Endometrium (tissue), 2 donors: ENCODE measurements around the gene SIAH3.

Experiments used
- FAIRE-seq: peaks from 2 replicates; lab custom pipeline; 2012; peaks lifted over from hg19 to GRCh38; lab: Jason Lieb, UNC
- donor health status: control.
- donor health status: control.

Gene SIAH3

DNA sequence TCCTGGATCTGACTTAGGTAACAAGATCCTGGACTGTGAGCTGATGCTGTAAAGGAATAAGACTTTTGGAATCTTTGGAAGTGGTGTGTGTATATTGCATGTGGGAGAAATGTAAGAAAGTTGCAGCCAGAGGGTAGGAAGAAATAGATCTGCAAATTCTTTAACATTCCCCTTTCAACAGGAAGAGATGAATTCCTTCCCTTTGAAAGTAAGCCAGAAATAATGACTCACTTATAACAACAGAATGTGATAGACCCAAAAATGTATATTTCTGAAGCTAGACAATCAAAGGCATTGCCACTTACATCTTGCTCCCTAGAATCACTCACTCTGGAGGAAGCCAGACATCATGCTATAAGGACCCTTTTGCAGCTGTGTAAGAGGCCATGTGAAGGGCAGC lies 9.8 kb upstream of the SIAH3 start:
- no peak for FAIRE-seq

DNA sequence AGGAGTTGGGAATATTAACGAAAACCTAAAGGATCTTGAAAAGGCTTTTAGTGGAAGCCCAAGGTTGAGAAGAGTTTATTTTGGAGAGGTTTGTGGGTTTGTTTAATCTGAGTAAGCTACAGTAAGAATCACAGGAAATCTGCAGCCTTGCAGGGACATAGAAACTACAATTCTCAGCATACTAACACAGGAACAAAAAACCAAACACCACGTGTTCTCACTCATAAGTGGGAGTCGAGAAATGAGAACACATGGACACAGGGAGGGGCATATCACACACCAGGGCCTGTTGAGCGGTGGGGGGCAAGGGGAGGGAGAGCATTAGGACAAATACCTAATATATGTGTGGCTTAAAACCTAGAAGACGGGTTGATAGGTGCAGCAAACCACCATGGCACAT lies 8.7 kb upstream of the SIAH3 start:
- FAIRE-seq: no peak

DNA sequence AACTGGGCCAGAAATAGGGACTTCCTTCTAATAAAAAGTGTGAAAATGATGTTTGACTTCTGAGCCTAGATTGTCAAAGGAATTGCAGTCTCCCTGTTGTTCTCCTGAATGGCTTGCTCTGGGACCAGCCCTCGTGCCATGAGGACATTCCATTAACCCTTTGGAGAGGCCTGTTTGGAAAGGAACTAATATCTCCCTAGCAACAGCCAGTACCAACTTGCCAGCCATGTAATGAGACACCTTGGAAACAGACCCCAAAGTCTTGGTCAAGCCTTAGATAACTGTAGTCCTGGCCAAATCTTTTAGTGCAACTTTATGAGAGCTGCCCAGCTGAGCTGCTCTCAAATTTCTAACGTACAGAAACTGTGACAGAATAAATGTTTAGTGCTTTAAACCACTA lies 8.2 kb upstream of the SIAH3 start:
- no peak for FAIRE-seq

DNA sequence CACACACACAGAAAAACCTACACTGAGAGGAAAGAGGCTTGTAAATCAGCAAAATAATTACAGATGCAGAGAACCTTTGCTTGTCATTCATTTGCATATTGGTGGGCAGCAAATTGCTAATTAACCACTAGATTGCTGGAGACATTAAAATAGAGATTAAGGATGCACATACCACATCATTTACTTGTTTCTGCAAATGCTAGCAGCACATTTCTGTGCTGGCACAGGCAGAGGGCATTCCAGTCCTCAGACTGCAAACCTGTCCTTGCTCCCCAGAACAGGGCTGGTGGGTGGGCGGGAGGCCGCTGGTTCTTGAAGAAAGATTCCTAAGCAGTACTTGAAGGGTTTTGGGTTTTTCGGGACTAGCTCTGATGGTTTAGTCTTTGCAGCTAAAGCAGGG lies 941 bp upstream of the SIAH3 start:
- FAIRE-seq: no peak

DNA sequence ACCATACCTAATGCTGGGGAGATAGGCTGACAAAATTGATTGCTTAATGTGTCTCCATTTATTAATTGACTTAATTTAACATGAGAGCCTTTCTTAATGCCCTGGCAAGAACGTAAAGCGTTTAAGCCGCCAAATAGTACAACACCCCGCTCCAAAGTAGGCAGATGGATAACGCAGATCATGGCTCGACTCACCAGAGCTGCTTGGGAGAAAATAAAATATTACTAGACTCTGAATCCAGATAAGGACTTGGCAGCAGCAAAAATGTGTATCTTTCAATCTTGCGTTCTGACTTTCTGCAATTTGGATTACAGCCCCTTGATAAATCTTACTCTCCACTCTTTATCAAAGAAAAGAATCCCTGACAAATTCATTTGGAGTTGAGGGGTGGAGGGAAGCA lies 403 bp upstream of the SIAH3 start:
- no peak for FAIRE-seq

DNA sequence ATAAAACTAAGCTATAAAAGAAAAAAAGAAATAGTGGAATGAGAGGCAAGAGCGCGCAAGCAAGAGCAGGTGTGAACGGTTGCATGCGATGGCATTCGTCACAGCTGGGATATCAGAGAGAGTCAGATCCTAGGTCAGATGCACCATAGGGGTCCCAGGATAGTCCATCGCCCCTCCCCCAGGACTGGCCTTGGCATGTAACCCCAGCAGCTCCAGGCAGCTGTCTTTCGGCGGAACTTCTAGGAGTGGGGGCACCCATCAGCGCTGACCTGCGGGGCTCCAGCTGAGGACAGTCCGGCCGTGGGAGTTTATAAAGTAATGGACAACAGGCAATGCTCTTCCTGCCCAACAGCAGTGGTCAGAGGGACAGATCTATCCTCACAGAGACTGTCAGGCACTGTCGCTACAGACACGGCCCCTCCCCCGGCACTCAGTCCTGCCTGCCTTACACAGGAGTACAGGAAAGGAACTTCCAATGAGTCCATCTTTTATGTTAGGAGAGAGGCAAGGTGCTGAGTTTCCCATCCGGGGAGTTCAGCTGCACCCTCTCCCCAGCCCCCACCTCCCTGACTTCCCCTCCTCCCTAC lies 1.4 kb downstream of the SIAH3 start:
- FAIRE-seq: no peak

DNA sequence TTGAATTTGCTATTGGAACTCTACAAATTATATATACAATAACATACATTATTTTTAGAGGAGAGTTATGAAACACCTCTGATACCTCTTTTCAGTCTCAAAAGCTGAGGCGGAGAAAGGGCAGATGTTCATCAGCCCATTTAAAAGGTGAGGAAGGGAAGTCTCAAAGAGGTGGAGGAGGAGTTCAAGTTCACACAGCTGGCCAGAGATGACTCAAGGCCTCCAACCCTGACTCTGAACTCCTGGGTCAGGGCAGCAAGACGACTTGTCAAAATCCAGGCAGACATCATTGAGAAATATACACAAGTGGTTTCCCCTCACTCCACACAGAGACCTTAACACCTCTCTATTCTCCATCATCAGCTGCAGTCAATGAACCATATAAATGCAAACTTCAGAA lies 2.1 kb downstream of the SIAH3 start:
- no peak for FAIRE-seq

DNA sequence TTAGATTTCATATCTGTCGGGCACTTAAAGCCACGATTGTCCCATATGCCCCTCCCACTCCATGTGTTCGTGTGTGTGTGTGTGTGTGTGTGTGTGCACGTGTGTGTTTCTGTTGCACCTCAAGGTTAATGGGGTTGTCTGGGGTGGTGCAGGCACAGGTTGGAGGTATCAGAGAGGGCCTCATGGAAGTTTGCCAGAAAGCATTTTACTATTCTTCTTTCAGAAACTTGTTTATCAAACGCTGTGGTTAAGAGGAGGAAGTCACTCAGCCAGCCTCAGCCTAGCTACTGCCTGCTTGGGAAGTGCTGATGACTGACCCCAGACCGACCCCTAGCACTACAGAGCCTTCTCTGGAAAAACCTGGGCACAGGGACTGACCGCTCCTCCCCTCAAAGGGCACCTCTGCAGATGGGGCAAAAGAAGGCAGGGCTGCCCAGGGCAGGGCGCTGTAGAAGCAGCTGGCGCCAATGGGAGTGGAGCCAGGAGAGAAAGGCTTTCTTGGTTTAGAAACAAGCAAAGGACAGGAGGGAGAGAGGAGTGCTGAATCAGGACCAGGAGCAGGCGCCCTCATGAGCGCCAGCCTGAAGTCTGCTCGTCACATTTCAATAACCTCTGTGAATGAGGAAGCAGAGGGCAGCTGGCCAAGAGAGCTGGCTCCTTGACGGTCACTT lies 3.9 kb downstream of the SIAH3 start:
- no peak for FAIRE-seq

DNA sequence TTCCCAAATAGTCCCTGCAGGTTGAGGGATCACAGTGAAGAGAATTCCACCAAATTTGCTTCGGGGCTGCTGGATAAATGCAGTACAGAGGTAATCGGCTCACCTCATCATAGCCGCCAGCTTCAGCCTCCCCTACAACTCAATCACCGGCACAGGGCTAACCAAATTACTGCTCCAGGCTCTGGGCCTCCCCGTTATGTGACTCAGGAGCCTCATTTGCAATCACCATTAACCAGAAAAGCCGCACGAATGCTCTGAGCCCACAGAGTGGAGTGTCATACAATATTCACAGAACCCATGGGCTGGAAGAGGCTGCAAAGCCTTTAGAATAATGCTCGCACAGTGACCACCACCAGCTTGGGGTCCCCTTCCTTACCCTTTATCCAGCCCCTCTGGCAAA lies 4.9 kb downstream of the SIAH3 start:
- FAIRE-seq: no peak

DNA sequence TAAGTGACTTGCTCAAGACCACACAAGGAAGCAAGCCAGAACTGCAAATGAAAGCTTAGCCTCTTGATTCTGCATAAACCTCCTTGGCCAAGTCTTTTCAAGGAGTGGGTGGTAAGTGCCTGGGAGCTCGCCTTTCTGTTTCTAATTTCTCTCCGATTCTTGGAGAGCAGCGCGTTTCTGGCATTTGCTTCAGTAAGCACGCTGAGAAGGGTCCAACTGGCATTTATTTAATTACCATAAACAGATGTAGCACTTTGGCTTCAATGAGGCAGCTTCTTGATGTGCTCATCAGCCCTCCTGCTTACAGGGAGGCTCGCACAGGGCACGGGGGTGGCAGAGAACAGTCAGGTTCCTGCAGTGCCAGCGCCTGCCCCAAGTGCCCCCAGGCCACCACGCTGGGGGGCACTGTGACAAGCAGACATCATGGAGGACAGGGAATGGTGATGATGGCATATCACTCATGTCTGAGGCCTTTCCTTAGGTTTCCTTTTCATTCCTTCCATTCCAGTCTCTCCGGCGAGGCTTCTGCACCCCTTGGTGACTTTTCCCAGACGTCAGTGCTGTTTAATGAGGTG lies 13.3 kb downstream of the SIAH3 start:
- no peak for FAIRE-seq

DNA sequence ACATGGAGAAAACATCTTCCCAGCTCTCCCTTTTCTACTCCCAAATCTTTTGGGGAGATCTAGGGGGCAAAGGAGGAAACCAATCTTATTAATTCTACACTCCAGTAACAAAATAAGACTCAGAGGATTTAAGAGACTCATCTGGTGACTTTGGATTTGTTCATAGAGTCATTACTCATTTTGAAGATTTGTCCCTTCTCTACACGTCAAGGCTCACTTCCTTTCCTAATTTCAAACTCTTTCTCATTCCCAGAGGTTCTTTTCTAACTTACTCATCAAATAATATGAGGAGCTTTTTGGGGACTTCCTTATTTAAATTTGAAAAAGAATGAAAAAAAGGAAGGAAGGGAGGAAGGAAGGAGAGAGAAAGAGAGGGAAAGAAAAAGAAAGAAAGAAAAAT lies 14.4 kb downstream of the SIAH3 start:
- no peak for FAIRE-seq

DNA sequence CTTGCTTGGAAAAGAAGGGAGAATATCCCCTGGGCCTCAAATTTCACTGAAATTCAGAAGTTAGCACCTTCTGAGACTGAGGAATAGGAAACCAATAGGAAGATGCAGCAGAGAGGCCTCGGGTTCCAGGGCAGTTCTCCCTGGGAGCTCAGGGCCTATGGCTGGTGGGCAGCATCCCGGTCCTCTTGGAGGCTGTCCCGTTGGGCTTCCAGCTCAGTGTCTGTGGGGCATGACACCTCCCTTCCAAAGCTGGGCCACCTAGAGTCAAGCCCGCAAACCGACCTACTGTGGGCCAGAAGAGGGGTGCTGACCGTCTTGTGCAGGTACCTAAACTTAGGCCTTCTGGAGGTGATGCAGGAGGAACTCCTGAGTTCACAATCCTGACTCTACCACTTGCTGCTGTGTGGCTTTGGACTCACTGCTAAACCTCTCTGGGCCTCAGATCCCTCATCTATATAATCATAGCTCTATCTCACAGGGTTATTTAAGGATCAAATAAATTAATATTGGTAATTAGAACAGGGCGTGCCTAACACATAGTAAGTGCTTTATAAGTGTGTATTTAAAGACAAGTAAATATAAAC lies 17.1 kb downstream of the SIAH3 start:
- no peak for FAIRE-seq

DNA sequence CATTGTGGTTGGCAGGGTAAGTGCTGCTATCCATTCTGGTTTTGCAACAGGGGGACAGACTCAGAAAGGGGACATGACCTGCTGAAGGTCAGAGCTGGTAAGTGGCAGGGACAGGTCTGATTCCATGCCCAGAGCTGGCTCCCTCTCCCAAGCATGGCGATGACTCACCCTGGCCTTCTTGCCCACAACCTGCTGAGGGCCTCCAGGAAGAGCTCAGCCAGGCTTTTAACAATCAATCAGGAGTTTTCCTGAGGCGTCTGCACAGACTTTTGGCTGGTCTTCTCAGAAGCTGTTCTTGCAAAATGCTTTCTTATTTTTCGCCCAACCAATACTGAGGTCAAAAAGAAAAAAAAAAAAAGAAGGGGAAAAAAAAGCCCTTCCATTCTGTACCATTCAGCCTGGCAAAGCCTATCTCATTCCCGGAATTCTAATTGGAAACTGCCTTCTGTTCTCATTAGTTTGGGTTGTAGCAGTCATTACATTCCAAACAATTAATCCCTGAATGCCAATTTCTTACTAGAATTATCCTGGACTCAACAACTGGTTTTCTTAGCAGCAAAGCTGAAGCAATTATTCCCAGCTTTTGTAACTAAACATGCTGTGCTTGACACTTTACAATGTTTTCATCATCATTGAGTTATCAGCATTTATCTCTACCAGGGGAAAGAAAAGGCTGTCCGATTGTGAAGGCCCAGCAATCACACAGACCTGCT lies 17.7 kb downstream of the SIAH3 start:
- FAIRE-seq: no peak

DNA sequence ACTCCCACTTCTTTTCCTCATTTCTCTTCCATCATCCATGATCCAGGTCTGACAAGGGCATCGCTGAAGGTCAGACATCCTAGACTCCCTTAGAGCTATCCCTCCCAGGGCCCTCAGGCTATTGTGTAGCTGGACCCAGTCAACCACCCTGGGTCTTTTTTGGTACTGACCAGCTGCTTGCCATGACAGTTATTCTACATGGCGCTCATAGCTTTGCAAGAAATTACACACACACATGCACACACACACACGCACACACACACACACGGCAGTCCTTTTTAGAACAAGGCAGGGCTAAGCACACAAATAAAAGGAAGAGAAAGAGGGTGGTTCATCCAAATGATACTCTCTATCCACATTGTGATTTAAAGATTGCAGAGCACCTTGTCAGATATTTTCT lies 18.3 kb downstream of the SIAH3 start:
- no peak for FAIRE-seq

DNA sequence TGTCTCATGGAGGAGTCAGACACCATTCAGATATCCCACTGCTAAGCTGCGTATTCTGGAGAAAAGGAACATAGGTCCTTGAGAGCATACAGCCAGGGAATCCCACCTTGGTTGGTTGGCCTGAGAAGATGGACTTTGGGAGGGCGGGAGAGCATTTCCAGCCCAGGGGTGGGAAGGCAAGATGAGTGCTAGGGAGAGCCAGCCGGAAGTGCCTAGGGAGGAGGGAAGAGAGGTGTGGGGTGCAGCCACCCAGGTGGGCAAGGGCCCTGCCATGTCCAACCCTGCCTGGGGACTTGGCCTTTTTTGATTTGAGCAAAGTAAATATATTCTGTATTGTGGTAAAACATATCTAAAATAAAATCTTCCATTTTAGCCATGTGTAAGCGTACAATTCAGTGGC lies 19.7 kb downstream of the SIAH3 start:
- FAIRE-seq: no peak

DNA sequence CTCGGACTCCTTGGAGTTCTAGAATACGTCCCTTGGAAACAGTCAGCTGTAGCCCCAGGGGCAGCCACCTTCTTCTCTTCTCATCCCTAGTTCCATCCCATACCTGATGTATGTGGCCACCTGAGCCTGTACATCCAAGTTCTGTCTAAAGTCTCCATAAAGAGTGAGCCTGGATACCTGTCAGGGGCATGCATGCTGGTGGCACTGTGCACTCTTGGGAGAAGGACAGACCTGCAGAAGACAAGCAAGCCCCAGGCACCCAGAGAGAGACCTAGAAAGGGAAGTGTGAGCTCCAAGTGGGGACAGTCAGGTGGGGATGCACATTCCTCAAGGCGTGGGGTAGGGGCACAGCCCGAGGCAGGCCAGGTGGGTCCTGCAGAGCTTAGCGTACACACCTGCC lies 21.4 kb downstream of the SIAH3 start:
- no peak for FAIRE-seq

DNA sequence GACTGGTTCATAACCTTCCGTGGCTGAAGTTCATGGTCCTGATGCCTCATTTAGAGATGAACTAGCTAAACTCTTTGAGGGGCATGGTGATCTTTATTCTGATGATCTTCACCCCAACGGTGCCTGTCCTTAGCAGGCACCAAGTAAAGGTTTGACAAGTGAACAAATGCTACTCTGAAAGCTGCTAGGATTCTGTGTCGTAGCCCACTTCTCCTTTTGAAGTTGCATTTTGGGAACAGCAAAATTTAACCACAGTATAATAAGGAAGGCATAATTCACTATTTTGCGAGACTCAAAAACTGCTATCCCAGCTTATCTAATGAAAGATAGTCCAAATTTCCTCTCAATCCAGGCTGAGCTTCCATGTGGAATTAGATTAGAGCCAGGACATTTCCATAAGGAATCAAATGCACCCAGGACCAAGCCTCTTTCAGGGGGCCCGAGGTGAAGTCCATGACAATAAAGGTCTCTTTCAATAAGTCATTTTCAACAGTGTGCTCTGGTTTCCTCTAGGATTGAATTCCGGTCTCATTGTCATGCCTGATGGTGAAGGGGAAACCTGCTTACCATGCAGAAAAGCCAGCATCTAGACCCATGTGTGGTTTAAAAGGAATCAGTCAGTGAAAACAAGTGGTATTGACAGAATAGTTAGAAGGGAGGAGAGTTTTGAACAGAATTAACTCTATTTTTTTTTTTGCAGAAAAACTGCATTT lies 23.1 kb downstream of the SIAH3 start:
- FAIRE-seq: no peak

DNA sequence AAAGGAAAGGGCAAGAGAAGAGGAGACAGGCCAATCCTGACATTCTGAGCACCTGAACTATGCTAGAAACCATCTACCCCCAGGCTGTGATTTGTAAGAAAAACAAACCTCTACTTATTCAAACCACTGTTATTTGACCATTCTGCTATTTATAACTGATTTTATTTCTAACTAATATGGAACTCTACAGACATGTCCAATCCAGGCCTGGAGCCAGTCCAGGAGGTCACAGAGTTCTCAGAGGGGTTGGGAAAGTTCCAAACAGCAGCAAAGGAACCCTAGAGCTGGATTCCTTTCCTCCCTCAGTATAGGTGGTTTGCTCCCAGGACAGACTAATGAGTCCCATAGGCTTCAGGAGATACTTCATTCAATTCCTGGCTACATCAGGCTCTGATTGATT lies 24.2 kb downstream of the SIAH3 start:
- FAIRE-seq: no peak

DNA sequence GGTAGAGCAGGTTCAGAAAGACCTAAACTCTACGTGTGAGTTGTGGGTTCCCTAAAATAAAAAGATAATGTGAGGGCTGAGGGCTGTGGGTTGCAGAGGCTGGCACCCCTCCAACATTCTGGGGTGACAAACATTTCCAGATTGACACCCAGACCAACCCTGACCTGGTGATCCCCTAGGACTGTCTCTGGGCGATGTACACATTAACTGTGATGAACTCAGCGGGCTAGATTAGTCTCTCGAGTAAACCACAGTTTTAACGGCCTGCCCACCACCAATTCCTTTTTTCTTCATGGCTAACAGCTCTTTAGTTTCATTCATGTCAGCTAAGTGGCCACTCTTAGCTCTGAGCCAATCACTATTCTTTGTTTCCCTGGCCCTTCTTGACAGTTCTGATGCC lies 24.8 kb downstream of the SIAH3 start:
- no peak for FAIRE-seq

DNA sequence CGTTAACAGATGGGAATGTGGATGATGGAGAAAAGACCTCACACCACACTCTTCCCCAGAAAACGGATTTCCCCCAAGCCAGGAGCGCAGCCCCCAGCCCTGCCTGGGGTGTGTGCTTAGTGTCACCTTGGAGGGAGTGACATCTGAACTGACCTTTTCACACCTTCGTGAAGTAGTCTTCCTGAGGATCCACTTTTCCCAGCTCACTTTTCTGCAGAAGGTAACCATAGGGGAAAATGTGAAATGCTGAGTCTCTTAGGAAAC lies 26.2 kb downstream of the SIAH3 start:
- no peak for FAIRE-seq

DNA sequence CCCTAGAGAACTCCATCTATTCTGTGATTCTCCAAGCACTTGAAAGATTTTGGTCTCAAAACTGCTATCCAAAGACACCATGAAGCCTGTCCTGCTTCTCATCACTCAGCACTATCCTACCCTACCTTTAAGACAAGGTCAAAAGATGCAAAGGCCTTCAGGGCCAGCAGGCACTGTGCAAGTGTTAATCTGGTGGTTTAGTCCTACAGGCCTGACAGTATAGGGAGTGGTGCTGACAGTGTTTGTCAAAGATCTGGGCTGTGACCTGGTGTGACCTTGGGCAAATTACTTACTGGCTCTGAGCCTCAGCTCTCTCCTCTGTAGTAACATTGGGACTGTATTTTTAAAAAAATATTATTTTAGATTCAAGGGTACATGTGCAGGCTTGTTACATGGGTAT lies 28.0 kb downstream of the SIAH3 start:
- no peak for FAIRE-seq

DNA sequence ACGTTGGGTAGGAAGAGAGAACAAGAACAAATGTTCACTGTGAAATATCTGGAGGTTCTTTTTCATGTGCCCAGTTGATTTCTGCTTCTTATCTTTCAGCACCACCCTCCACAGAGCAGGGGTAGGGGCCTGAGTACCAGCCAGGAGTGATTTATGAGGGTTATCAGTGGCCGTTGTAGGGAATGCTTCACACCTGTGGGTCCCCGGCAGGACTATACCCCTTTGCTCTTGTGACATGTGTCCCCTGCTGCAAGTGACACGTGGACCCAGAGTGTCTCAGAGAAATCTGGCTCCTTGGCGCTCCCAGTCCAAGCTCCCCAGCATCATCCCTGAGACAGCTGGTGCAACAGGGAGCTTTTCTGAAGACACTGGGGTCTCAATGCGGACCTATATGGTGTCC lies 29.7 kb downstream of the SIAH3 start:
- FAIRE-seq: no peak
